OCI-LY3 (cell line): ENCODE data around the gene BCAP31.

Source experiments
- EZH2phosphoT487 ChIP-seq: fragments of 200-600 bp; shearing (Covaris generic); IDR thresholded peaks from 2 replicates; pipeline ENCODE4 v1.6.1; 2018; ENCODE audit warnings: antibody characterized with exemption, mixed run types, low read depth
- TF ChIP-seq, protein P1 (sequence below): fragments of 200-600, 300-600 bp; sonication (generic); IDR thresholded peaks from 2 replicates; pipeline ENCODE4 v1.5.1; 2014; ENCODE audit warnings: antibody characterized with exemption, low read length, low read depth

DNA sequence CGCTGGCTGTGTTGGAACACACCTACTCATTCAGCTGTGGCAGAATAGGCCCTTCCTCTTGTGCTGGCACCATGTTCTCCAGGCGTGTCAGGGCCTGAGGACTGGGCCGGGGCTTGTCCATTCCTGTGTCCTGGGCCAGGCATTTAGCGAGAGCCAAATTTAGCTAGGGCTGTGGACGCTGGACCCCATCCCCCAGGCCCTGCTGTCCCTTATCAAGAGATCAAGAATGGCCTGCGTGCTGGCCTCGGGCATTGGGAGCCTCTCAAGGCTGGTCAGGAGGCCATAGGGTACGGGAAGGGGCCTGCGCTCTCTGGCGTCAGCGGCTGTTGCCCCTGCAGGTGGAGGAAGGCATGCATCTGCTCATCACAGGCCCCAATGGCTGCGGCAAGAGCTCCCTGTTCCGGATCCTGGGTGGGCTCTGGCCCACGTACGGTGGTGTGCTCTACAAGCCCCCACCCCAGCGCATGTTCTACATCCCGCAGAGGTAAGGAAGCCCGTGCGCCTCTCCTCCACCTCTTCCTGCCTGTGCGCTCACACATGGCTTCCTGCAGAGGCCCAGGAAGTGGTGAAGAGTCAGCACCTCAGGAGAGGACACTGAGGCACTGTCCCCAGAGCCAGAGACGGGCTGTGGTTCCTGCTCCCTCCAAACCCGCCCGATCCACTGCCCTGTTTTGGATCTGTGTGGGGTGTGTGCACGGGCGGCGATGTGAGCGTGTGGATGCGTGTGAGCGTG lies 15.7 kb upstream of the BCAP31 start:
- no peak for TF ChIP-seq EZH2phosphoT487
- TF ChIP-seq, protein P1, sequence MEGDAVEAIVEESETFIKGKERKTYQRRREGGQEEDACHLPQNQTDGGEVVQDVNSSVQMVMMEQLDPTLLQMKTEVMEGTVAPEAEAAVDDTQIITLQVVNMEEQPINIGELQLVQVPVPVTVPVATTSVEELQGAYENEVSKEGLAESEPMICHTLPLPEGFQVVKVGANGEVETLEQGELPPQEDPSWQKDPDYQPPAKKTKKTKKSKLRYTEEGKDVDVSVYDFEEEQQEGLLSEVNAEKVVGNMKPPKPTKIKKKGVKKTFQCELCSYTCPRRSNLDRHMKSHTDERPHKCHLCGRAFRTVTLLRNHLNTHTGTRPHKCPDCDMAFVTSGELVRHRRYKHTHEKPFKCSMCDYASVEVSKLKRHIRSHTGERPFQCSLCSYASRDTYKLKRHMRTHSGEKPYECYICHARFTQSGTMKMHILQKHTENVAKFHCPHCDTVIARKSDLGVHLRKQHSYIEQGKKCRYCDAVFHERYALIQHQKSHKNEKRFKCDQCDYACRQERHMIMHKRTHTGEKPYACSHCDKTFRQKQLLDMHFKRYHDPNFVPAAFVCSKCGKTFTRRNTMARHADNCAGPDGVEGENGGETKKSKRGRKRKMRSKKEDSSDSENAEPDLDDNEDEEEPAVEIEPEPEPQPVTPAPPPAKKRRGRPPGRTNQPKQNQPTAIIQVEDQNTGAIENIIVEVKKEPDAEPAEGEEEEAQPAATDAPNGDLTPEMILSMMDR: no peak
